ENCODE measurements around the gene TMUB2.

Gene TMUB2

GRCh38 chr17:44202756-44203155, 16.0 kb downstream of the TMUB2 start:
- no peak for DNase-seq (ENCODE audit: low read depth in 3 of 3)

GRCh38 chr17:44203731-44204440, 17.1 kb downstream of the TMUB2 start:
- DNase-seq (ENCODE audit: low read depth in 3 of 3), result no peak

GRCh38 chr17:44204441-44204882, 17.7 kb downstream of the TMUB2 start:
- DNase-seq (ENCODE audit: low read depth in 3 of 3), result no peak

- DNase-seq (ENCODE audit: low read depth in 3 of 3), result no peak
Observed at GRCh38 chr17:44205962-44206824, 19.4 kb downstream of the TMUB2 start.

GRCh38 chr17:44206825-44207155, 20.0 kb downstream of the TMUB2 start:
- DNase-seq (ENCODE audit: low read depth in 3 of 3), result no peak

- no peak for DNase-seq (ENCODE audit: low read depth in 3 of 3)
Observed at GRCh38 chr17:44207319-44207718, 20.5 kb downstream of the TMUB2 start.

- no peak for DNase-seq (ENCODE audit: low read depth in 3 of 3)
Observed at GRCh38 chr17:44207743-44208142, 21.0 kb downstream of the TMUB2 start.

- no peak for DNase-seq (ENCODE audit: low read depth in 3 of 3)
Observed at GRCh38 chr17:44209786-44210341, 23.1 kb downstream of the TMUB2 start.

GRCh38 chr17:44210342-44211192, 23.8 kb downstream of the TMUB2 start:
- peak; percentile 79 to 86 (median 85) for DNase-seq (ENCODE audit: low read depth in 3 of 3)

- DNase-seq (ENCODE audit: low read depth in 3 of 3), result no peak
Observed at GRCh38 chr17:44211281-44212265, 24.8 kb downstream of the TMUB2 start.

- no peak for DNase-seq (ENCODE audit: low read depth in 3 of 3)
Observed at GRCh38 chr17:44212507-44213402, 26.0 kb downstream of the TMUB2 start.

GRCh38 chr17:44213403-44214229, 26.8 kb downstream of the TMUB2 start:
- no peak for DNase-seq (ENCODE audit: low read depth in 3 of 3)

GRCh38 chr17:44214230-44214494, 27.4 kb downstream of the TMUB2 start:
- DNase-seq (ENCODE audit: low read depth in 3 of 3), result no peak

- DNase-seq (ENCODE audit: low read depth in 3 of 3), result no peak
Observed at GRCh38 chr17:44214896-44215295, 28.1 kb downstream of the TMUB2 start.

- DNase-seq (ENCODE audit: low read depth in 3 of 3), result no peak
Observed at GRCh38 chr17:44216173-44216572, 29.4 kb downstream of the TMUB2 start.

GRCh38 chr17:44216694-44217093, 29.9 kb downstream of the TMUB2 start:
- DNase-seq (ENCODE audit: low read depth in 3 of 3), result no peak

- DNase-seq (ENCODE audit: low read depth in 3 of 3), result no peak
Observed at GRCh38 chr17:44217738-44218343, 31.1 kb downstream of the TMUB2 start.

- peak; percentile 82 to 83 (median 82) for DNase-seq (ENCODE audit: low read depth in 3 of 3)
Observed at GRCh38 chr17:44218344-44219107, 31.8 kb downstream of the TMUB2 start.

Measured in stimulated activated CD4-positive, alpha-beta T cell treated with anti-CD3 and anti-CD28 coated beads, TNF-alpha, amount 100 ng/mL, for 4 hours (primary cell).